ENCODE data around the gene SH2B3.

- TF ChIP-seq CTCF (IDR thresholded peaks at IDR 0.05; ENCODE audit: insufficient read depth, low read length, poor library complexity, severe bottlenecking) (no peak), EZH2phosphoT487 (conservative IDR thresholded peaks at IDR 0.05; ENCODE audit: low read length) (no peak)
Measured at GRCh38 chr12:111450676-111451075, 45.0 kb downstream of the SH2B3 start.

Data from SU-DHL-6 (cell line).